ENCODE data around the gene EML4.
"Not testable (repeated sequence)": the region's sequence is repeated elsewhere in the genome, so short reads cannot be mapped to it uniquely, and the experiment has no call there.

EML4 gene

GRCh38 chr2:42361728-42362283 lies 192.7 kb downstream of the EML4 start:
- DNase-seq: no peak

GRCh38 chr2:42363413-42363812 lies 194.3 kb downstream of the EML4 start:
- no peak for DNase-seq

- no peak for DNase-seq
Measured at GRCh38 chr2:42364658-42365057, 195.5 kb downstream of the EML4 start.

- no peak for DNase-seq
Measured at GRCh38 chr2:42366411-42366810, 197.3 kb downstream of the EML4 start.

GRCh38 chr2:42367835-42368234 lies 198.7 kb downstream of the EML4 start:
- no peak for DNase-seq

GRCh38 chr2:42368817-42369531 lies 199.8 kb downstream of the EML4 start:
- no peak for DNase-seq

- no peak for DNase-seq
Measured at GRCh38 chr2:42369532-42370229, 200.5 kb downstream of the EML4 start.

- DNase-seq: no peak
Measured at GRCh38 chr2:42371611-42372473, 202.7 kb downstream of the EML4 start.

GRCh38 chr2:42372474-42373200 lies 203.5 kb downstream of the EML4 start:
- DNase-seq: no peak

GRCh38 chr2:42376758-42377157 lies 207.6 kb downstream of the EML4 start:
- no peak for DNase-seq

- DNase-seq: no peak
Measured at GRCh38 chr2:42378415-42378814, 209.3 kb downstream of the EML4 start.

GRCh38 chr2:42380026-42380425 lies 210.9 kb downstream of the EML4 start:
- DNase-seq: not testable (repeated sequence)

- no peak for DNase-seq
Measured at GRCh38 chr2:42382144-42382543, 213.0 kb downstream of the EML4 start.

All from activated CD8-positive, alpha-beta memory T cell treated with anti-CD3 and anti-CD28 coated beads for 24 hours (primary cell).